Endodermal cell (in vitro differentiated cells): ENCODE results near the gene TMEM119. TPM values are rescaled to one million over a fixed set of nuclear protein-coding genes. Genes with fewer than 3 reads are reported as not detected.

Source experiments
- DNase-seq: peaks from one replicate; pipeline ENCODE4 v3.0.0-alpha.2; 2017
- H3K27ac ChIP-seq: 2 replicates; pipeline ENCODE4 v1.5.1; 2013; ENCODE audit warnings: mild to moderate bottlenecking, low read depth, low read length, moderate library complexity
- H3K27me3 ChIP-seq: 2 replicates; pipeline ENCODE4 v1.6.1; 2013; ENCODE audit warnings: mild to moderate bottlenecking, low read length, moderate library complexity; ENCODE audit not compliant: insufficient read depth, control insufficient read depth, poor library complexity, severe bottlenecking
- H3K36me3 ChIP-seq: 2 replicates; pipeline ENCODE4 v1.7.0; 2013; ENCODE audit warnings: mild to moderate bottlenecking, low read length, moderate library complexity; ENCODE audit not compliant: control insufficient read depth, insufficient read depth
- H3K4me1 ChIP-seq: one replicate; pipeline ENCODE4 v1.7.0; 2013; ENCODE audit warnings: low read length; ENCODE audit not compliant: control insufficient read depth, insufficient read depth
- H3K4me3 ChIP-seq: 2 replicates; pipeline ENCODE4 v1.5.1; 2013; ENCODE audit warnings: mild to moderate bottlenecking, low read length, moderate library complexity
- H3K9ac ChIP-seq: 2 replicates; pipeline ENCODE4 v1.6.1; 2013; ENCODE audit warnings: mild to moderate bottlenecking, low read length, moderate library complexity; ENCODE audit not compliant: poor library complexity, severe bottlenecking; ENCODE audit errors: extremely low read depth
- H3K9me3 ChIP-seq: 2 replicates; pipeline ENCODE4 v1.6.1; 2013; ENCODE audit warnings: mild to moderate bottlenecking, low read length, moderate library complexity; ENCODE audit not compliant: control insufficient read depth
- H3K27ac Mint-ChIP-seq: 2 replicates; pipeline ENCODE4 v1.8.0; 2020; ENCODE audit warnings: mixed read lengths
- H3K27me3 Mint-ChIP-seq: 2 replicates; pipeline ENCODE4 v1.8.0; 2021; ENCODE audit warnings: mild to moderate bottlenecking, mixed read lengths; ENCODE audit not compliant: insufficient read depth
- H3K36me3 Mint-ChIP-seq: 2 replicates; pipeline ENCODE4 v1.8.0; 2020; ENCODE audit warnings: low read depth, mixed read lengths
- H3K4me1 Mint-ChIP-seq: 2 replicates; pipeline ENCODE4 v1.8.0; 2020; ENCODE audit warnings: mixed read lengths
- H3K4me3 Mint-ChIP-seq: 2 replicates; pipeline ENCODE4 v1.8.0; 2020; ENCODE audit warnings: mild to moderate bottlenecking, moderate library complexity, mixed read lengths
- H3K9me3 Mint-ChIP-seq: 2 replicates; pipeline ENCODE4 v1.8.0; 2020; ENCODE audit warnings: mild to moderate bottlenecking, mixed read lengths
- CTCF ChIP-seq: fragments of 200-600 bp; sonication (generic); conservative IDR thresholded peaks from 2 replicates; pipeline ENCODE4 v1.5.0; 2021; ENCODE audit warnings: antibody characterized with exemption, mild to moderate bottlenecking
- WGBS, 2 experiments: methylation state at CpG; one replicate each; pipeline versions ENCODE4 v1.1.5 to v1.1.7; 2013; ENCODE audit warnings: missing lambda C conversion rate in 2 of 2, mixed read lengths in 1 of 2; ENCODE audit not compliant: insufficient coverage in 1 of 2, insufficient read length in 1 of 2; 5-methylcytosine and 5-hydroxymethylcytosine counted together
- total RNA-seq, 2 donors: library from RNA; stranded (reverse); fragmentation: NEBNext Ultra II Directional in 1 of 2; extraction: Animal tissue kit (Norgen Biotek cat#: 25700) in 1 of 2; gene quantifications; 2 replicates in 1 of 2; 3 replicates in 1 of 2; pipeline ENCODE4 v1.2.1, GENCODE V29; 2021

The TMEM119 gene
- total RNA-seq, 2 donors from 2014 or later: 0.11 to 0.15 TPM

DNA sequence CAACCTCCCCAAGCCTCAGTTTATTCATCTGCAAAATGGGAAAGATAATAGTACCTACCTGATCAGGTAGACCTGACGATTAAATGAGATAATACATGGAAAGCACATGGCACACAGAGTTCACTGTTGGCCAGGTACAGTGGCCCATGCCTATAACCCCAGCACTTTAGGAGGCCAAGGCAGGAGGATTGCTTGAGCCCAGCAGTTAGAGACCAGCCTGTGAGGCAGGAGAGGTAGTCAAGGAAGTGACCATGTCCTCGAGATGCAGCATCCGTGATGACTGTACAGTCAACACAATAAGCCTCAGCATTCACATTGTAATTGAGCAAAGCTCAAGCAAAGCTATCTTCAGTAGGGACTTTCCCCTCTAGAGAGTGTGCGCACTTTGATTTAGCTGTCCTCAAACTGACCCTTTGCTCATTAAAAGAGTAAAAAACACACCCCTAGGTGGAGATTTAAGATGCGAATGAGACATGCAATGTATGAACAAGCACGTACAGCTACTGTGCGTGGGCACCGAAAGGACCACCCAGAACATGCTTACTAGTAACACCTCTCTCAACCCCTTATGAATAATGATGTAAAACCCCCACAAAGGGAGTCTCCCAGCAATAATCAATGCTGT lies 25.6 kb downstream of the TMEM119 start:
- H3K27ac Mint-ChIP-seq: no peak overlapping the region
- H3K36me3 Mint-ChIP-seq: peaks cover 15% of the 10 kb centered on the region
- no peak overlapping the region for H3K4me3 ChIP-seq
- no peak overlapping the region for H3K27ac ChIP-seq
- H3K27me3 ChIP-seq: no peaks in the 10 kb centered on the region
- H3K4me3 Mint-ChIP-seq: no peak overlapping the region
- WGBS, 2 experiments: 87 to 90% methylated on average over 5 to 8 of the region's 8 CpGs
- no peaks in the 10 kb centered on the region for H3K9me3 Mint-ChIP-seq
- H3K36me3 ChIP-seq: peaks cover 18% of the 10 kb centered on the region
- H3K4me1 Mint-ChIP-seq: no peaks in the 10 kb centered on the region
- TF ChIP-seq CTCF: no peak
- no peaks in the 10 kb centered on the region for H3K4me1 ChIP-seq
- DNase-seq: peak; percentile 31
- H3K9me3 ChIP-seq: no peaks in the 10 kb centered on the region
- H3K9ac ChIP-seq: no peak overlapping the region
- H3K27me3 Mint-ChIP-seq: peaks cover 6% of the 10 kb centered on the region

DNA sequence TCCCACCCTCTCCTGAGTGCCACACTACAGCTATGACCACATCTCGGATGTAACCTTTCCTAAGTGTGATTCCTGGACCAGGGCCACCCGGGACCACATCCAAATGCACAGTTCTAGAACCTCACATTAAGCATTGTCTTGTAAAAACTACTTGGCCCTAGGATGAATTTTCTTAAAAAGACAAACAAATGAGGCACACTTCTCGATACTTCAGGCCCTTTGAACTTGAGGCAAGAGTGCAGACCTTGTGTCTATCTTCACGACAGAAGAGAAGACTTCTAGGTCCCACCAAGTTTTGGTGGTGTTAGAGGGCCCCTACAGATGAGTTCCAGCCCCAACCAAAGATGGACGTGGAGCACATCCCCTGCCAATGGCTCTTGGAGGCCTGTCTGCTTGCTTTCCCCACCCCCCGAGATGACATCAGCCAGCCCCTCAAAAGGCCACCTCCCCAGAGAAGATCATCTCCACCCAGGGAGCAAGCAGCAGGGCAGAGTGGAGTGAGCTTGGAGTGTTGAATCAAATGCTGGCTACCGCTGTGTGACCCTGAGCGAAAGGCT lies 26.2 kb downstream of the TMEM119 start:
- Mint-ChIP-seq H3K27me3 (peaks cover 6% of the 10 kb centered on the region), H3K9me3 (no peaks in the 10 kb centered on the region)

More for the DNA sequence above, 26.2 kb downstream of the TMEM119 start:
- no peak overlapping the region for H3K4me3 ChIP-seq
- H3K27me3 ChIP-seq: no peaks in the 10 kb centered on the region
- WGBS, 2 experiments: 89 to 98% methylated on average over 5 to 8 of the region's 8 CpGs
- no peak for TF ChIP-seq CTCF
- Mint-ChIP-seq H3K4me3 (no peak overlapping the region), H3K4me1 (no peaks in the 10 kb centered on the region), H3K36me3 (peaks cover 20% of the 10 kb centered on the region), H3K27ac (no peak overlapping the region)
- peaks cover 24% of the 10 kb centered on the region for H3K36me3 ChIP-seq
- no peak overlapping the region for H3K27ac ChIP-seq
- DNase-seq: peak; percentile 42
- H3K4me1 ChIP-seq: no peaks in the 10 kb centered on the region
- H3K9ac ChIP-seq: no peak overlapping the region
- H3K9me3 ChIP-seq: no peaks in the 10 kb centered on the region
